Right lobe of liver (tissue), 6 donors: ENCODE data around the gene OPRM1. TPM values are rescaled to one million over a fixed set of nuclear protein-coding genes. Genes with fewer than 3 reads are reported as not detected.

ENCODE experiments used
- ATAC-seq, 4 donors: fragments of 200-7000 bp; cut with Tn5 transposase; one replicate each; pipeline ENCODE4 v1.9.1; 2020; ENCODE audit warnings: mild to moderate bottlenecking in 4 of 4, moderate library complexity in 4 of 4
- DNase-seq, 3 donors: peaks; one replicate each; pipeline ENCODE4 v3.0.0-alpha.2; 2020
- H3K27ac ChIP-seq, 3 donors: fragments of 200-600 bp; one replicate each; pipeline ENCODE4 v1.8.0; 2022
- H3K27me3 ChIP-seq, 2 donors: fragments of 200-600 bp; one replicate each; pipeline ENCODE4 v1.8.0; 2022
- H3K36me3 ChIP-seq, 4 donors: fragments of 200-600 bp; sonication (generic) in 1 of 4; one replicate each; pipeline versions ENCODE4 v1.5.1 to v1.8.0; 2017 to 2022; ENCODE audit warnings: control low read depth in 1 of 4
- H3K4me1 ChIP-seq, 4 donors: fragments of 200-600 bp; sonication (generic) in 1 of 4; one replicate each; pipeline versions ENCODE4 v1.5.1 to v1.8.0; 2017 to 2022; ENCODE audit warnings: control low read depth in 1 of 4
- H3K4me3 ChIP-seq, 3 donors: fragments of 200-600 bp; one replicate each; pipeline ENCODE4 v1.8.0; 2022
- H3K9me3 ChIP-seq, 4 donors: fragments of 200-600 bp; sonication (generic) in 1 of 4; one replicate each; pipeline versions ENCODE4 v1.5.1 to v1.8.0; 2017 to 2022; ENCODE audit warnings: control low read depth in 1 of 4
- CTCF ChIP-seq, 4 donors: fragments of 200-600 bp in 3 of 4; fragments of 450-650 bp in 1 of 4; IDR thresholded peaks; one replicate each; pipeline versions ENCODE4 v1.5.1 to v1.8.0; 2016 to 2022; ENCODE audit warnings: antibody characterized with exemption in 4 of 4, mild to moderate bottlenecking in 2 of 4
- POLR2A ChIP-seq: fragments of 450-650 bp; IDR thresholded peaks from one replicate; pipeline ENCODE4 v1.6.1; 2017; ENCODE audit warnings: antibody characterized with exemption, mild to moderate bottlenecking
- WGBS: methylation state at CpG from one replicate; pipeline ENCODE4 v1.1.6; 2018; ENCODE audit warnings: low coverage, low lambda C conversion rate; ENCODE audit not compliant: insufficient coverage; ENCODE audit errors: missing lambda C conversion rate; 5-methylcytosine and 5-hydroxymethylcytosine counted together
- intact Hi-C, 2 donors: fragments of 100-400 bp; cut with DNase I; formaldehyde crosslinking; loops; one replicate each; pipeline versions ENCODE4 v1.11.2 to v1.14.1; 2022
- total RNA-seq, 6 experiments: library from RNA; depleted of rRNA in 2 of 6; stranded (reverse); fragments of >200 nt in 2 of 6; fragmentation: NEBNext Ultra II Directional in 3 of 6; extraction: Animal tissue kit (Norgen Biotek cat#: 25700) in 3 of 6; gene quantifications; one replicate each; pipeline versions ENCODE4 v1.1.0 to v1.2.4, GENCODE V29; 2016 to 2023
- donor health status: DM: no; HTN: yes; CAD: no.
- donor health status: DM: no; HTN: no; CAD: no.
- donor health status: DM: no; HTN: no; CAD: no.
- donor health status: DM: no; HTN: yes; CAD: no.
- donor health status: DM: no; HTN: yes; CAD: no.

Gene OPRM1
- total RNA-seq, 6 experiments from 2014 or later = not detected

- no peak for ATAC-seq
- Histone ChIP-seq H3K9me3 (no peaks in the 10 kb centered on the region), H3K27me3 (no peaks in the 10 kb centered on the region), H3K4me3 (no peak overlapping the region), H3K4me1 (no peaks in the 10 kb centered on the region), H3K36me3 (no peaks in the 10 kb centered on the region), H3K27ac (no peak overlapping the region)
- no peak for DNase-seq
- TF ChIP-seq POLR2A = no peak
- no peak for TF ChIP-seq CTCF (IDR thresholded peaks at IDR 0.05)
- intact Hi-C loops = no loop called here
- WGBS = 78% methylated on average over 5 of the region's 5 CpGs
Observed at GRCh38 chr6:154095571-154095970, 56.5 kb downstream of the OPRM1 start.

DNA sequence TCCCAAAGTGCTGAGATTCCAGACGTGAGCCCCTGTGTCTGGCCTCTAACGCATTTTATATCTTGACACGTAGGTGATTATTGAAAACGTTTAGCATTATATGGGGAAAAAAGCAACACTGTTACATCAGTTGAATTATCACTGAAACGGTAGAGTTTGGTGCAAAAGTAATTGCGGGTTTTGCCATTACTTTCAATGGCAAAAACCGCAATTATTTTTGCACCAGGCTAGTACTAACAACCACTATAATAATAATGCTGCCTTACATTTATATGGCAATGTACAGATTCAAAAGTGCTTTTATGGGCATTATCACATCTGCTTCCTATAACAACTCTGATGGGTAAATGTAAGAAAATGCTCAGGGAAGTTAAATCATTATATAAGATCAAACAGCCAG lies 57.3 kb downstream of the OPRM1 start:
- H3K27ac ChIP-seq = no peak overlapping the region
- intact Hi-C loops = no loop called here
- TF ChIP-seq CTCF (IDR thresholded peaks at IDR 0.05) (no peak), POLR2A (no peak)
- H3K27me3 ChIP-seq = no peaks in the 10 kb centered on the region
- no peak overlapping the region for H3K4me3 ChIP-seq
- H3K36me3 ChIP-seq = no peaks in the 10 kb centered on the region
- no peaks in the 10 kb centered on the region for H3K4me1 ChIP-seq
- no peak for DNase-seq
- WGBS = 74% methylated on average over 7 of the region's 7 CpGs
- no peak for ATAC-seq
- no peaks in the 10 kb centered on the region for H3K9me3 ChIP-seq

DNA sequence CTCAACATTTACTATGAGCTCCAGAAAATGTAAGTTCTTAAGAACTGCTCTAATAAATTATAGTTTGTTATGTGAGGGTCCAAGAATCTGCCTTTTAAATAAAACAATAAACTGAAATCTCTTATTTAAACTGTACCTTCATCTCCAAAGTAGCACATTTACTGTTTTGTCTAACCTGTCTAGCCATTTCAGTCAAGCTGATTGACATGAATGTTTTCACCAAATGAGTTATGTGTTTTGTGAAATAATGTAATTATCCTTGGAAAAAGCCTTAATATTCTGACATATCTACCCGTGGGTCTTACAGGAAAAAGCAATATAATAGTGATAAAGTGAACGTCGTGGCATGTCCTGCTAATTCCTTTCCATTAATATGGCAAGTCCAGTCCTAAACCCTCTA lies 57.8 kb downstream of the OPRM1 start:
- H3K4me3 ChIP-seq = no peak overlapping the region
- DNase-seq (no peak), ATAC-seq (no peak)
- intact Hi-C loops = no loop called here
- no peaks in the 10 kb centered on the region for H3K9me3 ChIP-seq
- WGBS = 34% methylated on average over 3 of the region's 3 CpGs
- TF ChIP-seq POLR2A (no peak), CTCF (IDR thresholded peaks at IDR 0.05) (no peak)
- no peaks in the 10 kb centered on the region for H3K4me1 ChIP-seq
- H3K27me3 ChIP-seq = no peaks in the 10 kb centered on the region
- no peaks in the 10 kb centered on the region for H3K36me3 ChIP-seq
- no peak overlapping the region for H3K27ac ChIP-seq

GRCh38 chr6:154099211-154099610 lies 60.2 kb downstream of the OPRM1 start:
- Histone ChIP-seq H3K4me1 (no peaks in the 10 kb centered on the region), H3K36me3 (no peaks in the 10 kb centered on the region), H3K27ac (no peak overlapping the region), H3K9me3 (no peaks in the 10 kb centered on the region), H3K27me3 (no peaks in the 10 kb centered on the region), H3K4me3 (no peak overlapping the region)
- ATAC-seq (no peak), DNase-seq (no peak)
- WGBS = 70% methylated on average over 3 of the region's 4 CpGs
- intact Hi-C loops = no loop called here
- TF ChIP-seq POLR2A (no peak), CTCF (IDR thresholded peaks at IDR 0.05) (no peak)

GRCh38 chr6:154106251-154106650 lies 67.2 kb downstream of the OPRM1 start:
- 52% methylated on average over 2 of the region's 2 CpGs for WGBS
- no peaks in the 10 kb centered on the region for H3K36me3 ChIP-seq
- ATAC-seq = no peak
- intact Hi-C loops = no loop called here
- H3K27ac ChIP-seq = no peak overlapping the region
- no peaks in the 10 kb centered on the region for H3K4me1 ChIP-seq
- H3K9me3 ChIP-seq = no peaks in the 10 kb centered on the region
- no peaks in the 10 kb centered on the region for H3K27me3 ChIP-seq
- TF ChIP-seq CTCF (IDR thresholded peaks at IDR 0.05) (no peak), POLR2A (no peak)
- no peak overlapping the region for H3K4me3 ChIP-seq
- DNase-seq = no peak
